HepG2 (cell line): ENCODE data around the gene TEX53.

Source experiments
- CTCF ChIP-seq: sonication (generic); formaldehyde crosslinking; IDR thresholded peaks from 2 replicates; pipeline ENCODE4 v1.5.0; 2020; ENCODE audit warnings: mild to moderate bottlenecking, missing genetic modification reagents, moderate library complexity
- SIN3A ChIP-seq: IDR thresholded peaks from 2 replicates; pipeline ENCODE4 v1.6.1; 2011; ENCODE audit warnings: low read depth, mild to moderate bottlenecking, control low read depth, low read length, borderline replicate concordance
- SOX6 ChIP-seq, 2 experiments: fragments of 450-650 bp in 1 of 2; sonication (generic) in 1 of 2; formaldehyde crosslinking in 1 of 2; IDR thresholded peaks; 2 replicates each; pipeline versions ENCODE4 v1.4.0 to v1.6.1; 2017 to 2020; ENCODE audit warnings: antibody characterized with exemption in 1 of 2, mild to moderate bottlenecking in 1 of 2, missing genetic modification reagents in 1 of 2
- ZNF121 ChIP-seq: sonication (generic); formaldehyde crosslinking; IDR thresholded peaks from 2 replicates; pipeline ENCODE4 v1.5.0; 2020; ENCODE audit warnings: mild to moderate bottlenecking, missing genetic modification reagents
- ZNF263 ChIP-seq: sonication (generic); formaldehyde crosslinking; IDR thresholded peaks from 2 replicates; pipeline ENCODE4 v1.4.0; 2020; ENCODE audit warnings: missing genetic modification reagents
- ZNF646 ChIP-seq: sonication (generic); formaldehyde crosslinking; IDR thresholded peaks from 2 replicates; pipeline ENCODE4 v1.9.0; 2021; ENCODE audit warnings: mild to moderate bottlenecking, missing genetic modification reagents
- ZNF724P ChIP-seq: sonication (generic); formaldehyde crosslinking; IDR thresholded peaks from 2 replicates; pipeline ENCODE4 v1.8.0; 2022; ENCODE audit warnings: missing genetic modification reagents, borderline replicate concordance
- ZSCAN22 ChIP-seq: sonication (generic); formaldehyde crosslinking; IDR thresholded peaks from 2 replicates; pipeline ENCODE4 v1.4.0; 2020; ENCODE audit warnings: mild to moderate bottlenecking, missing genetic modification reagents

GRCh38 chr9:114678795-114679194 is 21.2 kb upstream of the TEX53 start:
- TF ChIP-seq SIN3A = no peak
- TF ChIP-seq CTCF (CRISPR knock-in tag) = no peak
- no peak for TF ChIP-seq ZNF263 (CRISPR knock-in tag)
- no peak for TF ChIP-seq ZSCAN22 (CRISPR knock-in tag)
- no peak for TF ChIP-seq ZNF121 (CRISPR knock-in tag)
- no peak for TF ChIP-seq ZNF646 (CRISPR knock-in tag)
- TF ChIP-seq ZNF724P = no peak
- TF ChIP-seq SOX6 (IDR thresholded peaks at IDR 0.05) = no peak
- TF ChIP-seq SOX6 (CRISPR knock-in tag; IDR thresholded peaks at IDR 0.05) = no peak
